Endothelial cell of umbilical vein (primary cell): ENCODE measurements around the gene PRICKLE3. TPM values are rescaled to one million over a fixed set of nuclear protein-coding genes. Genes with fewer than 3 reads are reported as not detected.

Source experiments
- BruUV-seq: library from RNA; stranded (reverse); fragments of 400-500 nt; replicated peaks from 2 replicates; lab custom pipeline; 2021; lab: Mats Ljungman, UMichigan
- CTCF ChIA-PET: fragments of 300-600, 350-600 bp; sonication (Branson Sonifier 250); formaldehyde crosslinking; loops from one replicate; lab custom pipeline; 2021; ENCODE audit warnings: antibody characterized with exemption, inconsistent platforms; lab: Charles Lee
- POLR2A ChIA-PET: fragments of 300-600, 350-600 bp; sonication (Branson Sonifier 250); formaldehyde crosslinking; loops from one replicate; lab custom pipeline; 2021; ENCODE audit warnings: antibody characterized with exemption, inconsistent platforms; lab: Charles Lee
- DNase-seq: peaks from one replicate; pipeline ENCODE4 v3.0.0-alpha.2; 2011; ENCODE audit warnings: low read depth, low spot score
- FAIRE-seq: peaks from 2 replicates; lab custom pipeline; 2011; peaks lifted over from hg19 to GRCh38; lab: Jason Lieb, UNC
- H2AFZ ChIP-seq: 2 replicates; pipeline ENCODE4 v1.6.0; 2012; ENCODE audit warnings: low read depth, low read length, control low read depth, inconsistent platforms
- H3K27ac ChIP-seq: 2 replicates; pipeline ENCODE4 v1.5.1; 2011; ENCODE audit warnings: low read depth, mild to moderate bottlenecking, control low read depth, low read length, moderate library complexity; ENCODE audit not compliant: insufficient read depth
- H3K27me3 ChIP-seq, 2 experiments: 2 replicates each; pipeline versions ENCODE4 v1.6.0 to v1.6.1; 2011; ENCODE audit warnings: low read length in 2 of 2, mixed read lengths in 1 of 2; ENCODE audit not compliant: control insufficient read depth in 2 of 2, insufficient read depth in 2 of 2
- H3K36me3 ChIP-seq, 2 experiments: 2 replicates in 1 of 2; 3 replicates in 1 of 2; pipeline ENCODE4 v1.5.1; 2011; ENCODE audit warnings: low read length in 2 of 2, mild to moderate bottlenecking in 1 of 2, moderate library complexity in 1 of 2; ENCODE audit not compliant: control insufficient read depth in 2 of 2, insufficient read depth in 2 of 2; ENCODE audit errors: extremely low read depth in 1 of 2
- H3K4me1 ChIP-seq: 3 replicates; pipeline ENCODE4 v1.5.1; 2011; ENCODE audit warnings: mild to moderate bottlenecking, low read length; ENCODE audit not compliant: control insufficient read depth, insufficient read depth; ENCODE audit errors: extremely low read depth
- H3K4me2 ChIP-seq: 2 replicates; pipeline ENCODE4 v1.6.1; 2011; ENCODE audit warnings: low read length, control low read depth, mixed read lengths; ENCODE audit not compliant: insufficient read depth
- H3K4me3 ChIP-seq, 3 experiments: fragments of 200-600 bp in 1 of 3; sonication (generic), shearing (Covaris generic) in 1 of 3; replicated peaks in 1 of 3; 2 replicates each; pipeline ENCODE4 v1.5.1; 2011 to 2016; ENCODE audit warnings: control low read depth in 3 of 3, low read length in 3 of 3, mild to moderate bottlenecking in 2 of 3, inconsistent platforms in 1 of 3, low read depth in 1 of 3, moderate library complexity in 1 of 3; ENCODE audit not compliant: insufficient read depth in 1 of 3
- H3K79me2 ChIP-seq: 2 replicates; pipeline ENCODE4 v1.6.0; 2012; ENCODE audit warnings: low read length, inconsistent platforms; ENCODE audit not compliant: control insufficient read depth, insufficient read depth
- H3K9ac ChIP-seq: replicated peaks from 2 replicates; pipeline ENCODE3; 2011; ENCODE audit warnings: low read length, control low read depth; ENCODE audit not compliant: insufficient read depth; ENCODE audit errors: extremely low read depth
- H3K9me1 ChIP-seq: replicated peaks from 3 replicates; pipeline ENCODE4 v1.6.0; 2011; ENCODE audit warnings: mild to moderate bottlenecking, low read length; ENCODE audit not compliant: control insufficient read depth, insufficient read depth; ENCODE audit errors: extremely low read depth
- H3K9me3 ChIP-seq: replicated peaks from 2 replicates; pipeline ENCODE4 v1.5.1; 2012; ENCODE audit warnings: low read length, inconsistent platforms; ENCODE audit not compliant: control insufficient read depth, insufficient read depth
- H4K20me1 ChIP-seq: replicated peaks from 2 replicates; pipeline ENCODE3; 2011; ENCODE audit warnings: mild to moderate bottlenecking, low read length; ENCODE audit not compliant: control insufficient read depth, insufficient read depth; ENCODE audit errors: extremely low read depth
- EZH2 ChIP-seq: IDR thresholded peaks from 2 replicates; pipeline ENCODE4 v1.6.1; 2012; ENCODE audit warnings: borderline replicate concordance, low read depth, mild to moderate bottlenecking, moderate library complexity, low read length, inconsistent platforms; ENCODE audit not compliant: severe bottlenecking
- FOS ChIP-seq: IDR thresholded peaks from 2 replicates; pipeline ENCODE4 v1.6.1; 2011; ENCODE audit warnings: mild to moderate bottlenecking, low read length, moderate library complexity, borderline replicate concordance; ENCODE audit not compliant: insufficient read depth
- GATA2 ChIP-seq: IDR thresholded peaks from 2 replicates; pipeline ENCODE4 v1.7.0; 2011; ENCODE audit warnings: low read depth, mild to moderate bottlenecking, moderate library complexity, mixed read lengths, low read length; ENCODE audit not compliant: insufficient read length, insufficient read depth
- JUN ChIP-seq: IDR thresholded peaks from 2 replicates; pipeline ENCODE4 v1.6.1; 2011; ENCODE audit warnings: borderline replicate concordance, low read depth; ENCODE audit not compliant: insufficient read length, insufficient read depth
- MYC ChIP-seq: IDR thresholded peaks from one replicate; pipeline ENCODE4 v1.6.1; 2011; ENCODE audit warnings: mild to moderate bottlenecking, low read depth, low read length
- POLR2A ChIP-seq: IDR thresholded peaks from 2 replicates; pipeline ENCODE4 v1.6.1; 2012; ENCODE audit warnings: low read depth, mild to moderate bottlenecking, control low read depth, low read length
- POLR2AphosphoS5 ChIP-seq: IDR thresholded peaks from 2 replicates; pipeline ENCODE4 v1.6.1; 2012; ENCODE audit warnings: low read depth, mild to moderate bottlenecking, control low read depth, low read length, moderate library complexity; ENCODE audit not compliant: insufficient read depth
- dilution Hi-C: fragments of 300-500 bp; cut with MboI; formaldehyde crosslinking; loops from one replicate; pipeline ENCODE4 v1.15.0; 2019; ENCODE audit warnings: low sequenced_read_pairs; ENCODE audit not compliant: extremely low pct_ligation_motif_present
- intact Hi-C: fragments of 100-400 bp; cut with micrococcal nuclease; formaldehyde crosslinking; loops from one replicate; pipeline ENCODE4 v1.10.0; 2022
- polyA plus RNA-seq, 4 experiments: library from polyadenylated mRNA; depleted of rRNA in 3 of 4; stranded (reverse) in 3 of 4; unstranded in 1 of 4; fragments of >200 nt; gene quantifications; 2 replicates each; pipeline versions ENCODE4 v1.2.1 to v1.2.3, GENCODE V29; 2011 to 2012; ENCODE audit warnings: missing spikeins in 1 of 4
- total RNA-seq: library from RNA; stranded (reverse); gene quantifications from 2 replicates; pipeline ENCODE4 v1.2.3, GENCODE V29; 2021
- TF ChIP-seq, protein P1 (sequence below): IDR thresholded peaks from 2 replicates; pipeline ENCODE4 v1.6.1; 2011; ENCODE audit not compliant: insufficient read depth, insufficient read length
- TF ChIP-seq, protein P2 (sequence below), 2 donors: IDR thresholded peaks; 1 replicate in 1 of 2; 2 replicates in 1 of 2; pipeline ENCODE4 v1.5.1; 2011; ENCODE audit warnings: low read length in 2 of 2, mild to moderate bottlenecking in 2 of 2, moderate library complexity in 2 of 2, control low read depth in 1 of 2, inconsistent platforms in 1 of 2, low read depth in 1 of 2; ENCODE audit not compliant: insufficient read depth in 1 of 2; ENCODE audit errors: extremely low read depth in 1 of 2

PRICKLE3 gene
- total and polyA plus RNA-seq, 2 donors (not counting 3 experiments of a cell fraction or from before 2014, with no cell fraction given), result 6.8 to 15.0 TPM

DNA sequence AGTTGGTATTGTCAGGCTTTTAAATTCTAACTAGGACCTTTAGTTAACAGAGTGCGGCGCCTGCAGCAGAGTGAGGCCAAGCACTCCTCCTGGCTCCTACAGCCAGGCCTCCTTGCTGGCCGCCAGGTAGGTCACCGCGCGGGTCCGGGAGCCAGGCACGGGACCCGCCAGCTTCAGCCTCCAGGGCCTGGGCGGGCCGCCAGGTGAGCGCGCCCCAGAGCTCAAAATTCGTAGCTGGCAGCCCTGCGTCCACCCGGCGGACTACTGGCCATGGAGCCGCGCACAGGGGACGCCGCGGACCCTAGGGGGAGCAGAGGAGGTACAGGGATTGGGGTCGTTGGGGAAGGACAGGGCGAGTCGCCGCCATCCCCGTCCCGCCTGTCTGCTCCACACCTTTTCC, 23.6 kb downstream of the PRICKLE3 start, which contains the start of gene MAGIX:
MAGIX (plus strand) TSS at position 139 of the 400 bp plus-strand sequence; CDS start at position 271, 132 bp downstream.
- Histone ChIP-seq H3K79me2 (no peaks in the 10 kb centered on the region), H4K20me1 (no peaks in the 10 kb centered on the region), H2AFZ (peak within 1 kb of the TSS; percentile 86), H3K9me1 (no peaks in the 10 kb centered on the region), H3K4me1 (peaks cover 17% of the 10 kb centered on the region), H3K36me3 (no peaks in the 10 kb centered on the region), H3K4me2 (peak within 1 kb of the TSS; percentile 42), H3K27ac (peak within 1 kb of the TSS; percentile 79), H3K4me3 (peak within 1 kb of the TSS in 1 of 3 experiments; percentile 38), H3K9me3 (no peaks in the 10 kb centered on the region), H3K27me3 (no peaks in the 10 kb centered on the region), H3K9ac (peak within 1 kb of the TSS; percentile 34)
- FAIRE-seq (no peak), DNase-seq (no peak)
- dilution Hi-C loops, result no loop called here
- no peak for TF ChIP-seq FOS
- TF ChIP-seq POLR2A, result no peak
- no peak for TF ChIP-seq POLR2AphosphoS5
- TF ChIP-seq JUN, result no peak
- no peak for TF ChIP-seq GATA2
- TF ChIP-seq, protein P1, sequence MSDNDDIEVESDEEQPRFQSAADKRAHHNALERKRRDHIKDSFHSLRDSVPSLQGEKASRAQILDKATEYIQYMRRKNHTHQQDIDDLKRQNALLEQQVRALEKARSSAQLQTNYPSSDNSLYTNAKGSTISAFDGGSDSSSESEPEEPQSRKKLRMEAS, result no peak
- TF ChIP-seq MYC, result no peak
- TF ChIP-seq EZH2, result no peak
- TF ChIP-seq, protein P2, sequence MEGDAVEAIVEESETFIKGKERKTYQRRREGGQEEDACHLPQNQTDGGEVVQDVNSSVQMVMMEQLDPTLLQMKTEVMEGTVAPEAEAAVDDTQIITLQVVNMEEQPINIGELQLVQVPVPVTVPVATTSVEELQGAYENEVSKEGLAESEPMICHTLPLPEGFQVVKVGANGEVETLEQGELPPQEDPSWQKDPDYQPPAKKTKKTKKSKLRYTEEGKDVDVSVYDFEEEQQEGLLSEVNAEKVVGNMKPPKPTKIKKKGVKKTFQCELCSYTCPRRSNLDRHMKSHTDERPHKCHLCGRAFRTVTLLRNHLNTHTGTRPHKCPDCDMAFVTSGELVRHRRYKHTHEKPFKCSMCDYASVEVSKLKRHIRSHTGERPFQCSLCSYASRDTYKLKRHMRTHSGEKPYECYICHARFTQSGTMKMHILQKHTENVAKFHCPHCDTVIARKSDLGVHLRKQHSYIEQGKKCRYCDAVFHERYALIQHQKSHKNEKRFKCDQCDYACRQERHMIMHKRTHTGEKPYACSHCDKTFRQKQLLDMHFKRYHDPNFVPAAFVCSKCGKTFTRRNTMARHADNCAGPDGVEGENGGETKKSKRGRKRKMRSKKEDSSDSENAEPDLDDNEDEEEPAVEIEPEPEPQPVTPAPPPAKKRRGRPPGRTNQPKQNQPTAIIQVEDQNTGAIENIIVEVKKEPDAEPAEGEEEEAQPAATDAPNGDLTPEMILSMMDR (IDR thresholded peaks at IDR 0.05; ENCODE audit: extremely low read depth in 1 of 2, insufficient read depth in 1 of 2, low read depth in 1 of 2, low read length in 2 of 2), result no peak
- ChIA-PET CTCF (no interaction called here), POLR2A (no interaction called here)
- BruUV-seq, result no TSS peak
- intact Hi-C loops, result loop anchor here (5.0 kb wide), 1 partner anchor 120 kb away; the partner anchor contains the start of gene TFE3
